ENCODE measurements around the gene OPRL1.

The OPRL1 gene

DNA sequence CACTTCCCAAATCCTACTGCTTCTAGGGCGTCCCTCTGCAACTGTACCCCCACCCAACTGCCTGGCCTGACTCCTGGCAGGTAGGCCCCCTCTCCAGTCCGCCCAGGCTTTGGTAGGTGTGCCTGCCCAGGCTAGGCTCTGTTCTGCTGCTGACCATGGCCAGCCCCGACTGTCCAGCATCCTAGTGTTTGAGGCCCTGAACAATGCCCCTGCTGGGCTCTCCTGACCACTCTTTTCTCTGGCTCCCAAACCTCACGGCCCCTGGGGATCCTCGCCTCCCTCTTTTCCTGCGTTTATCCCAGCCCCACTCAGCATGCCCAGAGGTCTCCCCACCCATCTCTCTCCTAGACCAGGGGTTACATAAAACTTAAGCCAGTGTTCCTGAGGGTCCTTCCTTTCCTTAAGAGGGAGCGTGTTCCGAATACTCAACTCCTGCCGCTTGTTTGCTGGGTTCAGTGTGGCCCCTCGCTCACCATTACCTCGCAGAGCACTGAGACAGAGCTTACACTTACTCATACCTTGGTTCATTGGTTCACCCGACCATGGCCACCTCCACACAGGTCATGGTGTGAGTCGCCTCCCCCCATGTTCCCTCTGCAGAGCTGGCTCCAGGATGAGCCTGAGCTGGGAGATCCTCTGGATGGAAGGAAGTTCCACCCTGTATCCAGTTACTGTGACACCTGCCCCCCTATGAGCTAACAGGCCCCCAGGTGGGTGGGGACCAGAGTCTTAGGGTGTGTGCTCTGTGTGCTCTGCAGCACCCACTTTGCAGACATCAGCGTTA lies 63.3 kb downstream of the OPRL1 start:
- TF ChIP-seq, protein P1, sequence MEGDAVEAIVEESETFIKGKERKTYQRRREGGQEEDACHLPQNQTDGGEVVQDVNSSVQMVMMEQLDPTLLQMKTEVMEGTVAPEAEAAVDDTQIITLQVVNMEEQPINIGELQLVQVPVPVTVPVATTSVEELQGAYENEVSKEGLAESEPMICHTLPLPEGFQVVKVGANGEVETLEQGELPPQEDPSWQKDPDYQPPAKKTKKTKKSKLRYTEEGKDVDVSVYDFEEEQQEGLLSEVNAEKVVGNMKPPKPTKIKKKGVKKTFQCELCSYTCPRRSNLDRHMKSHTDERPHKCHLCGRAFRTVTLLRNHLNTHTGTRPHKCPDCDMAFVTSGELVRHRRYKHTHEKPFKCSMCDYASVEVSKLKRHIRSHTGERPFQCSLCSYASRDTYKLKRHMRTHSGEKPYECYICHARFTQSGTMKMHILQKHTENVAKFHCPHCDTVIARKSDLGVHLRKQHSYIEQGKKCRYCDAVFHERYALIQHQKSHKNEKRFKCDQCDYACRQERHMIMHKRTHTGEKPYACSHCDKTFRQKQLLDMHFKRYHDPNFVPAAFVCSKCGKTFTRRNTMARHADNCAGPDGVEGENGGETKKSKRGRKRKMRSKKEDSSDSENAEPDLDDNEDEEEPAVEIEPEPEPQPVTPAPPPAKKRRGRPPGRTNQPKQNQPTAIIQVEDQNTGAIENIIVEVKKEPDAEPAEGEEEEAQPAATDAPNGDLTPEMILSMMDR (IDR thresholded peaks at IDR 0.05; ENCODE audit: insufficient read depth, low read length, missing control alignments): no peak
- POLR2A ChIA-PET: no interaction called here
- CTCF ChIA-PET: no interaction called here

DNA sequence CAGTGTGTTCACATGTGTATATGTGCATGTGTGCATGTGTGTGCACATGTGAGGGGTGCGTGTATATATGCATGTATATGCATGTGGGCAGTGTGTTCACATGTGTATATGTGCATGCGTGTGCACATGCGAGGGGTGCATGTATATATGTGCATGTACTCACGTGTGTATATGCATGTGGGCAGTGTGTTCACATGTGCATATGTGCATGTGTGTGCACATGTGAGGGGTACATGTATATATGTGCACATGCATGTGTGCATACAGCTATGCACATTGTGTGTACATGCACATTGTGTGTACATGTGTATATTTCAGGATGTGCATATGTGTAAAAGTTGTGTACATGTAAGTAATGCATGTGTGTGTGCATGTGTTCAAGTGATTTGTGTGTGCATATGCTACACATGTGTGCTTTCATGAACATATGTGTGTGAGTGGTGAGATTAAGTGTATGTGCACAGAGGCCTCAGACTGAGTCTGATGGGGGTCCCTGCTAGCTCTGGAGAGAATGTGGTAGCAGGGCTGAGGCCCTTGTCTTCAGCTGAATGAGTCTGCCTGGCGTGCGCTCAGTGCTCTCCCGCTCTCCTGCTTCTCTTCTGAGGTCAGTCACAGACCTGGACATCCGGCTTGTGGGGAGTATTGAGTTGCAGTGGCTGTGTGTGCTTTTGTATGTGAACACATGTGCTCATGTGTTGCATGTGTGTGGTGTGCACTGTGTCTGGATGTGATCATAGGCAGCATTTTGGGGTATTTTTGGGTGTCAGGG lies 64.4 kb downstream of the OPRL1 start:
- DNase-seq (ENCODE audit: low read depth, low spot score): no peak
- H3K4me3 ChIP-seq (ENCODE audit: low read depth, low read length): no peak overlapping the region
- CTCF ChIA-PET: no interaction called here
- TF ChIP-seq, protein P1 (IDR thresholded peaks at IDR 0.05; ENCODE audit: insufficient read depth, low read length, missing control alignments): no peak
- POLR2A ChIA-PET: no interaction called here

More for the DNA sequence above, 63.3 kb downstream of the OPRL1 start:
- H3K4me3 ChIP-seq (ENCODE audit: low read depth, low read length): no peak overlapping the region
- DNase-seq (ENCODE audit: low read depth, low spot score): no peak

DNA sequence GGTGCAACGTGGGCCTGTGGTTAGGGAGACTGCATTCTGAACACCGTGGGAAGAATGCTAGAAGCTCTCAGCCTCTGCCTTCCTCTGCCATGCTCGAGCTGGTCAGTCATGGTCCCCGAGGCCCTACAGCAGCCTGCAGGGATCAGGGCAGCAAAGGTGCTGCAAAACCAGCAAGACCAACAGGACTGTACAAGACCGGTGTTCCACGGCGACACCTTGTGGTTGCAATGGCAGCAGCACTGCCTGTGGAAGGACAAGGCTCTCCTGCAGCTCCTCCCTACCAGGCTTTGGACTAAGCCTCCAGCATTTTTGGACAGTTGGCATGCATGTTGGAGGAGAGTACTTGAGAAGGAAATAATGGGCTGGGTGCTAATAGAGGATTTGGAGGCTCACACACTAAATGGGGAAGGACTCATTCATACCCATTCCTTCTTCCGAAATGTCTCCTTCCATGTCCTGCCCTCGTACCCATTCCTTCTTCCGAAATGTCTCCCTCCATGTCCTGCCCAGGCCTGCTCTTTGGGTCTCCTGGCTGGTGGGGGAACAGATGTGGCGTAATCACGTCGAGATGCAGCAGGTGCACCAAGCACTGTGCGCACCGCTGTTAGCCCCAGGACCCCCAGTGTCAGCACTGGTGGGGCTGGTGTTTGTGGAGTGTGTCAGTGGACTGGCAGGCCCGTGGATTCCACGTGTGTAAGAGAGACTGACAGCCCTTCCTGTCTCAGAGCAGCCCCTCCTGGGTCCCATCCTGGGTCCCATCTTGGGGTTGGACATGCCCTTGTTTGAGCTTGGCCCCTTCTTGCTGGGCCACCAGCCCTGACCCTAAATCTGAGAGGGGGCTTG lies 65.8 kb downstream of the OPRL1 start:
- TF ChIP-seq, protein P1 (IDR thresholded peaks at IDR 0.05; ENCODE audit: insufficient read depth, low read length, missing control alignments): no peak
- ChIA-PET POLR2A (no interaction called here), CTCF (no interaction called here)
- DNase-seq (ENCODE audit: low read depth, low spot score): no peak
- no peak overlapping the region for H3K4me3 ChIP-seq (ENCODE audit: low read depth, low read length)

DNA sequence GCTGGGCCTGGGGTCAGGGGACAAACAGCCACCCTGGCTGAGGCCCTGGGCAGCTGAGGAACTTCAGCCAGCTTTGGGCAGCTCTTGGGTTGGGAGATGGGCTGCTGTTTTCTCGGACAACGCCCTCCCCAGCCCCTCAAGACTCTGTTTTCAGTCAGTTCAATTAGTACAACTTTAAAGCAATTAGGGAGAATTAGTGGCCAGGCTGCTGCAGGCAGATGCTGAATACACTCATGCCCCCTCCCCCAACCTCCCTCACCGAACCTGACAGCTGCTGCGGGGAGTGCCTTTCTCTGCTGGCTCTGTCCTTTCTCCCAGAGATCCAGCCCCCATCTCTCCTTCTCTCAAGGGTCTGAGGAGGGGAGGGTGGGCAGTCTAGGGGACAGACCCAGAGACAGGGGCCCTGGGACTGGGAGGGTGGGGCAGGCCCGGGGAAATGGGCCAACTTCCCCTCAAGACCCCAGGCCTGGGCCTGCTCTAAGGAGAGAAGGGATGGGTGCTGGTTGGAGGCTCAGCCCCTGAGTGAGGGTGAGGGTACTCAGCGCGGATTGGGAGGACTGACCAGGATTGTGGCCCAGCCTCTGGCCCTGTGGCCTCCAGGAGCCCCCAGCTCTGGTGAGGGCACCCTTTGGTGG lies 66.5 kb downstream of the OPRL1 start:
- ChIA-PET CTCF (no interaction called here), POLR2A (no interaction called here)
- no peak overlapping the region for H3K4me3 ChIP-seq (ENCODE audit: low read depth, low read length)
- TF ChIP-seq, protein P1 (IDR thresholded peaks at IDR 0.05; ENCODE audit: insufficient read depth, low read length, missing control alignments): no peak
- DNase-seq (ENCODE audit: low read depth, low spot score): no peak

DNA sequence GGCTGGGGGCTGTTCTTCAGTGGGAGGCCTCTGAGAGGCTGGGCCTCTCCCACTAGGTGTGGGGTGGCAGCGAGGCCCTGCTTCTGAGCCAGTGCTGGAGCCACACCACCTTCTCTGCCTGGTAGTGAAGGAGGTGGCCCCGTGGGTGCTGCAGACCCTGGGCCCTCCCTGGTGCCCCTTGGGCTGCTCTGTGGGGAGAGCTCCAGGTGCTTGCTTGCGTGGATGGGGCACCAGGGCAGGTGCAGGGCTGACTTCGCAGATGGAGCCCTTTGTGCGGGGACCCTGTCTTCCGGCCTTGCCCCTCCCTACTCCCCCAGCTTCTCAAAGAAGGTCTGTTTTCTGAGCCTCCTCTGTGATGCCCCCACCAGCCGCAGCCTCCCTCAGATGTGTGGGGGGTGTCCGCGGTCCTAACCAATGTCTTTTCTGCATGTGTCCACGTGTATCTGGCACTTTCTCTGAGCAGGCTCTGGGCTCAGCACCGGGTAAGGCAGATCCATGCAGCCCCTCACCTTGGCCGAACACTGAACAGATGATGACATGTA lies 67.1 kb downstream of the OPRL1 start:
- no peak overlapping the region for H3K4me3 ChIP-seq (ENCODE audit: low read depth, low read length)
- no peak for DNase-seq (ENCODE audit: low read depth, low spot score)
- TF ChIP-seq, protein P1 (IDR thresholded peaks at IDR 0.05; ENCODE audit: insufficient read depth, low read length, missing control alignments): no peak
- POLR2A ChIA-PET: no interaction called here
- CTCF ChIA-PET: no interaction called here
